ENCODE results near the gene TPCN1. TPM values are rescaled to one million over a fixed set of nuclear protein-coding genes. Genes with fewer than 3 reads are reported as not detected.

TPCN1 gene
- total RNA-seq, 2 donors from 2014 or later = 45.1 to 78.4 TPM

- intact Hi-C loops (cut with DNase I) = no loop called here
- peaks cover 52% of the 10 kb centered on the region for H3K4me1 ChIP-seq
- 87 to 88% methylated on average over 4 of the region's 4 CpGs for WGBS, 2 donors
- H3K36me3 ChIP-seq (replicated peaks in 1 of 2; ENCODE audit: insufficient read depth in 1 of 2, low read depth in 2 of 2) = peaks cover 0 to 4% of the 10 kb centered on the region in 2 donors
- H3K9me3 ChIP-seq = no peaks in the 10 kb centered on the region
- no peak overlapping the region for H3K27ac ChIP-seq
- TF ChIP-seq CTCF (IDR thresholded peaks at IDR 0.05) (no peak), POLR2A (IDR thresholded peaks at IDR 0.05) (no peak)
- H3K4me3 ChIP-seq = no peak overlapping the region
- ATAC-seq = no peak
- no peaks in the 10 kb centered on the region for H3K27me3 ChIP-seq
- no peak for DNase-seq
Observed at GRCh38 chr12:113224955-113225354, 3.7 kb downstream of the TPCN1 start.

- no peak overlapping the region for H3K27ac ChIP-seq
- no peaks in the 10 kb centered on the region for H3K27me3 ChIP-seq
- DNase-seq (no peak), ATAC-seq (no peak)
- peaks cover 0 to 5% of the 10 kb centered on the region in 2 donors for H3K36me3 ChIP-seq (replicated peaks in 1 of 2; ENCODE audit: insufficient read depth in 1 of 2, low read depth in 2 of 2)
- 71 to 79% methylated on average over 13 of the region's 13 CpGs for WGBS, 2 donors
- TF ChIP-seq CTCF (IDR thresholded peaks at IDR 0.05) = no peak
- TF ChIP-seq POLR2A (IDR thresholded peaks at IDR 0.05) = no peak
- intact Hi-C loops (cut with DNase I) = no loop called here
- no peaks in the 10 kb centered on the region for H3K9me3 ChIP-seq
- peaks cover 55% of the 10 kb centered on the region for H3K4me1 ChIP-seq
- no peak overlapping the region for H3K4me3 ChIP-seq
Observed at GRCh38 chr12:113226696-113227568, 5.7 kb downstream of the TPCN1 start.

GRCh38 chr12:113227686-113228391 lies 6.6 kb downstream of the TPCN1 start:
- Histone ChIP-seq H3K4me1 (peaks cover 51% of the 10 kb centered on the region), H3K4me3 (no peak overlapping the region), H3K27ac (no peak overlapping the region), H3K36me3 (replicated peaks in 1 of 2; ENCODE audit: insufficient read depth in 1 of 2, low read depth in 2 of 2) (peaks cover 0 to 5% of the 10 kb centered on the region in 2 donors), H3K27me3 (no peaks in the 10 kb centered on the region), H3K9me3 (no peaks in the 10 kb centered on the region)
- 89% methylated on average over 5 of the region's 5 CpGs for WGBS, 2 donors
- TF ChIP-seq CTCF (IDR thresholded peaks at IDR 0.05) (no peak), POLR2A (IDR thresholded peaks at IDR 0.05) (no peak)
- ATAC-seq (no peak), DNase-seq (no peak)
- intact Hi-C loops (cut with DNase I) = no loop called here

- 82 to 86% methylated on average over 5 of the region's 5 CpGs for WGBS, 2 donors
- peaks cover 0 to 5% of the 10 kb centered on the region in 2 donors for H3K36me3 ChIP-seq (replicated peaks in 1 of 2; ENCODE audit: insufficient read depth in 1 of 2, low read depth in 2 of 2)
- ATAC-seq = no peak
- H3K27me3 ChIP-seq = no peaks in the 10 kb centered on the region
- no peak overlapping the region for H3K4me3 ChIP-seq
- intact Hi-C loops (cut with DNase I) = no loop called here
- no peaks in the 10 kb centered on the region for H3K9me3 ChIP-seq
- no peak for DNase-seq
- peaks cover 44% of the 10 kb centered on the region for H3K4me1 ChIP-seq
- TF ChIP-seq CTCF (IDR thresholded peaks at IDR 0.05) (no peak), POLR2A (IDR thresholded peaks at IDR 0.05) (no peak)
- H3K27ac ChIP-seq = peak overlapping the region in 1 of 4 donors; percentile 31
Observed at GRCh38 chr12:113228394-113229028, 7.2 kb downstream of the TPCN1 start.
